Effector memory CD4-positive, alpha-beta T cell (primary cell): Measurements from ENCODE around the gene FAT3.

Experiments
- DNase-seq, 3 donors: peaks; one replicate each; pipeline ENCODE4 v3.0.0-alpha.2; 2020
- H3K27ac ChIP-seq: 2 replicates; pipeline ENCODE4 v1.7.0; 2013; ENCODE audit warnings: mild to moderate bottlenecking, low read length, moderate library complexity; ENCODE audit not compliant: insufficient read depth, poor library complexity, severe bottlenecking
- H3K27me3 ChIP-seq: replicated peaks from 2 replicates; pipeline ENCODE4 v1.7.0; 2013; ENCODE audit warnings: mild to moderate bottlenecking, low read length; ENCODE audit not compliant: insufficient read depth, control insufficient read depth, poor library complexity, severe bottlenecking
- H3K36me3 ChIP-seq: 2 replicates; pipeline ENCODE4 v1.7.0; 2013; ENCODE audit warnings: mild to moderate bottlenecking, low read length, moderate library complexity; ENCODE audit not compliant: control insufficient read depth, insufficient read depth
- H3K4me1 ChIP-seq: 2 replicates; pipeline ENCODE4 v1.7.0; 2013; ENCODE audit warnings: low read length, mild to moderate bottlenecking; ENCODE audit not compliant: control insufficient read depth, insufficient read depth, poor library complexity, severe bottlenecking
- H3K4me3 ChIP-seq: 2 replicates; pipeline ENCODE4 v1.7.0; 2013; ENCODE audit warnings: low read length, low read depth, mild to moderate bottlenecking; ENCODE audit not compliant: insufficient read depth, poor library complexity, severe bottlenecking
- H3K9me3 ChIP-seq: 2 replicates; pipeline ENCODE4 v1.7.0; 2013; ENCODE audit warnings: mild to moderate bottlenecking, low read length, moderate library complexity; ENCODE audit not compliant: control insufficient read depth

The FAT3 gene

GRCh38 chr11:92211576-92212167 is 12.9 kb upstream of the FAT3 start:
- no peaks in the 10 kb centered on the region for H3K36me3 ChIP-seq
- no peaks in the 10 kb centered on the region for H3K27me3 ChIP-seq
- H3K27ac ChIP-seq, result no peak overlapping the region
- no peaks in the 10 kb centered on the region for H3K4me1 ChIP-seq
- no peak overlapping the region for H3K4me3 ChIP-seq
- no peak for DNase-seq
- H3K9me3 ChIP-seq, result no peaks in the 10 kb centered on the region

DNA sequence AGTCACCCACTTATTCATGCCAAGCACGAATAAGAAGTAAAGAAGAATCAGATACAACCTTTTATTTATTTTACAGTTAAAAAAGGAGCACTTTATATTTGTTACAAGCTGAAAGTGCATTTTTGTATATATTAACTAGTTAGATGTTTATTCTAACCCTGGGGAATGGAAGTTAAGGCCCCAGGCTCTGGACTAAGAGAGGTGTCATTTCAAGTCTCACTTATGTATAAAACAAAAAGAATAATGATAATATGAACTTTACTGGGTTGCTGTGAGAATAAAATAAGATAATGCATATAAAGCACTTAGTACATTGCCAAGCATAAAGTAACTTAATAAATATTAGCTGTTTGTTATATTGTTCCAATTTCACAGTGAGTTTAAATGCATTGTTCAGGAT is 12.1 kb upstream of the FAT3 start:
- Histone ChIP-seq H3K4me3 (no peak overlapping the region), H3K9me3 (no peaks in the 10 kb centered on the region), H3K27ac (no peak overlapping the region), H3K27me3 (no peaks in the 10 kb centered on the region), H3K36me3 (no peaks in the 10 kb centered on the region), H3K4me1 (no peaks in the 10 kb centered on the region)
- no peak for DNase-seq

DNA sequence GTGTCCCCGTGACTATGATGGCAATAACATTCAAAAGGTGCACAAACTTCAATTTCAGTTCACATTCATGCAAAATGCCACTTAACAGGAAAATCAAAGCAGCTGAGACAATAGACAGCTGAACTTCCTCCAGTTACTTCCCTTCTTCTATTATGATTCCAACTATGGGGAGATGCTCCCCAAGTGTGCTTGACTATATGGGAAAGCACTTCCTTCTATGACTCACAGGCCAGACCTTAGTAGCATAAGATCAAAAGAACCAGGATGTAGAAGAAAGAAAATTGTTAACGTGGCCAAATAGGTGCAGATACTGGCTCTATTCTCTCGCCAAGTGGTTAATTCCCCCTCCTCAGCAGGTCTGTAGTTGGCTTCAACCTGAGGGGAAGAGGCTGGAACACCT is 7.8 kb upstream of the FAT3 start:
- H3K27me3 ChIP-seq, result no peaks in the 10 kb centered on the region
- no peaks in the 10 kb centered on the region for H3K36me3 ChIP-seq
- H3K27ac ChIP-seq, result no peak overlapping the region
- no peaks in the 10 kb centered on the region for H3K9me3 ChIP-seq
- H3K4me1 ChIP-seq, result no peaks in the 10 kb centered on the region
- DNase-seq, result no peak
- H3K4me3 ChIP-seq, result no peak overlapping the region

DNA sequence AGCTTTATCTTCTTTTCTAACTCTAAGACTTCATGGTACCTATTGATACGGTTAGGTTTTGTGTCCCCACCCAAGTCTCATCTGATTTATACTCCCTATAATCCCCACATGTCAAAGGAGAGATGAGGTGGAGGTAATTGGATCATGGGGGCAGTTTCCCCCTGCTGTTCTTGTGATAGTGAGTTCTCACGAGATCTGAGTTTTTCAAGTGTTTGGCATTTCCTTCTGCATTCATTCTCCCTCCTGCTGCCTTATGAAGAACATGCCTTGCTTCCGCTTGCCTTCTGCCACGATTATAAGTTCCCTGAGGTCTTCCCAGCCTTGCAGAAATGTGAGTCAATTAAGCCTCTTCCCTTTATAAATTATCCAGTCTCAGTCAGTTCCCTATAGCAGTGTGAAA is 5.1 kb upstream of the FAT3 start:
- H3K9me3 ChIP-seq, result no peaks in the 10 kb centered on the region
- no peaks in the 10 kb centered on the region for H3K27me3 ChIP-seq
- no peaks in the 10 kb centered on the region for H3K36me3 ChIP-seq
- H3K27ac ChIP-seq, result no peak overlapping the region
- H3K4me3 ChIP-seq, result no peak overlapping the region
- no peaks in the 10 kb centered on the region for H3K4me1 ChIP-seq
- DNase-seq, result no peak

DNA sequence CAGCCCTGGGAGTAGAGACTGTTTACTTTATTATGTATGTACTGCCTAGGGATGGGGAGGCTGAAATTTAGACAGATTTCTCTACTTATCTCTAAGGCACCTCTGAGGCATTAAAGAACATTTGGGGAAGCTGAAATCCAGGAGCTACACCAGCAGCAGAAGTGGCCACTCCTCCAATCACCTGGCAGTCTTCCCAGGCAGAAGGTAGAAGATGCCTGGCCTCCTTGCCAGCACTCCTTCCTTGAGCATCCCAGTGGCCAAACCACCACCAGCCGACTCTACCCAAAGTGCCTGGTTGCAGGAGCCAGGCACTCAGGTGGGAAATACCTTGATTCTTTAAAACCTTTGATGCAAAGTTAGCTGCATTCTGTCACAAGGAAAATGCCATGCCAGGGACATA is 1.9 kb upstream of the FAT3 start:
- Histone ChIP-seq H3K36me3 (no peaks in the 10 kb centered on the region), H3K27me3 (peaks cover 11% of the 10 kb centered on the region), H3K27ac (no peak overlapping the region), H3K4me3 (no peak overlapping the region), H3K4me1 (no peaks in the 10 kb centered on the region), H3K9me3 (no peaks in the 10 kb centered on the region)
- DNase-seq, result no peak

DNA sequence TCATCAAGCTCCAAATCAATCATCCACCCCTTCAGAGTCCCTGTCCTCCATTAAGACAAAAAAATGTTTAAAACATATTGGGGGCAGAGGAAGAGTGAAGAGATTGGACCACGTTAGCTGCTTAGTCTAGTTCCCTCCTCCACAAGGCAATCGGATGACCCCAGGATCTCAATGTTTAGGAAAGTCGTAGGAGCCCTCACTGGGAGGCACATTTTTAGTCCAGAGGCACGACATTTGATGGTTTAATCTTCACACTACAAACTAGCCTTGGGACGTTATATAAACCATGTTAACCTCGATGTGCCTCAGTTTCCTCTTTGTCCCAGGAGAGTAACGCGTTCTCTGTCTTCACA is 588 bp upstream of the FAT3 start:
- DNase-seq, result no peak
- H3K4me1 ChIP-seq, result no peaks in the 10 kb centered on the region
- no peak overlapping the region for H3K27ac ChIP-seq
- no peaks in the 10 kb centered on the region for H3K9me3 ChIP-seq
- peaks cover 11% of the 10 kb centered on the region for H3K27me3 ChIP-seq
- no peak overlapping the region for H3K4me3 ChIP-seq
- H3K36me3 ChIP-seq, result no peaks in the 10 kb centered on the region

- H3K36me3 ChIP-seq, result no peaks in the 10 kb centered on the region
- H3K4me1 ChIP-seq, result no peaks in the 10 kb centered on the region
- H3K4me3 ChIP-seq, result no peak overlapping the region
- H3K9me3 ChIP-seq, result no peaks in the 10 kb centered on the region
- H3K27ac ChIP-seq, result no peak overlapping the region
- no peak for DNase-seq
- H3K27me3 ChIP-seq, result peaks cover 11% of the 10 kb centered on the region
Observed at GRCh38 chr11:92225125-92225567, 528 bp downstream of the FAT3 start.

GRCh38 chr11:92225568-92226330 is 1.1 kb downstream of the FAT3 start:
- DNase-seq, result no peak
- H3K27me3 ChIP-seq, result peaks cover 11% of the 10 kb centered on the region
- H3K4me1 ChIP-seq, result no peaks in the 10 kb centered on the region
- H3K9me3 ChIP-seq, result no peaks in the 10 kb centered on the region
- H3K27ac ChIP-seq, result no peak overlapping the region
- no peak overlapping the region for H3K4me3 ChIP-seq
- H3K36me3 ChIP-seq, result no peaks in the 10 kb centered on the region

DNA sequence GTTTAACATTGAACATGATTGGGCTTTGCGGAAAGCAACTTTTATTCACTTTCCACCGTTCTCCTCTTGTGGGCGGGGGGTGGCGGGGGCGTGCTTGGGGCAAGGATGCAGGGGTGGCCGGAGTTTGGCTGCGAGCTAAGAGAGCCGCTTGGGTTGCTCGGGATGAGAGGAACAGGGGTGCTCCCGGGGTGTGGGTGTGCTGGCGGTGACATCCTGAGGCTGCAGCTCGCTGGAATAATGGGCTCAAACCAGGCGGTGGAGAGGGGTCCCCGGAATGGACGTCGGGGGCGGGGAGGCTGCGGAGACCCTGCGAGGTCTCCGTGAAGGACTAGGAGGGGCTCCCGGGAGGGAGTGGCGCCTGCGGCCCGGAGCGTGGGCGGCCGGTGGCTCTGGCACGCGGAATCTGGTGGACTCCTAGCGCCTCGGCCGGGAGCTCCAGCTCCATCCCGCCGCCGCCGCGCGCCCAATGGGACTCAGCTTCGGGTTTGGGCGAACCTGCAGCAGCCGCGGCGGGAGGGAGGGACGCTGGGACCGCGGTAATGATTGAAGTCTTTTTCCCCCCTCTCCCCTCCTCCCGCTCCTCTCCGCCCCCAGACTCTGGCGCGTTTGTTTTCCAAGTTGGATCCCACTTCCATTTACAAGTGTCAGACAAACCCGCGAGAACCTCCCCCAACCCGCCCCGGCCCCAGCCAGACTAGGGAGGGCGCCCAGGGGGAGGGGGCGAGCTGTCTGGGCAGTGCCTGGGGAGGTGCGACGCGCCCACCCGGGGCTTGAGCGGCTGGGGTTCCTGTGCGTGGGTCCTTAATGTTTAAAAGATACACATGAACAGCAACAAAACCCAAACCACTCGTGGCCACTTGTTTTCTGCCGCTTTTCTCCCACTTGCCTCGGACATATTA is 2.0 kb downstream of the FAT3 start:
- Histone ChIP-seq H3K27me3 (peaks cover 11% of the 10 kb centered on the region), H3K4me3 (no peak overlapping the region), H3K36me3 (no peaks in the 10 kb centered on the region), H3K9me3 (no peaks in the 10 kb centered on the region), H3K27ac (no peak overlapping the region), H3K4me1 (no peaks in the 10 kb centered on the region)
- no peak for DNase-seq
